Ovary (tissue), 9 donors: ENCODE results near the gene CAMK2D. TPM values are rescaled to one million over a fixed set of nuclear protein-coding genes. Genes with fewer than 3 reads are reported as not detected.

Source experiments
- DNase-seq, 5 donors: peaks; one replicate each; pipeline ENCODE4 v3.0.0-alpha.2; 2019 to 2020
- H3K27ac ChIP-seq, 2 donors: fragments of 200-600 bp; one replicate each; pipeline versions ENCODE4 v1.5.1 to v1.8.0; 2019 to 2022
- H3K27me3 ChIP-seq: fragments of 200-600 bp; one replicate; pipeline ENCODE4 v1.8.0; 2022
- H3K36me3 ChIP-seq: fragments of 200-600 bp; sonication (generic); one replicate; pipeline ENCODE4 v1.5.1; 2019
- H3K4me1 ChIP-seq: one replicate; pipeline ENCODE4 v1.8.1; 2013; ENCODE audit warnings: mild to moderate bottlenecking, moderate library complexity; ENCODE audit not compliant: insufficient read depth
- H3K4me3 ChIP-seq: fragments of 200-600 bp; sonication (generic); one replicate; pipeline ENCODE4 v1.5.1; 2017
- H3K9me3 ChIP-seq, 2 donors: fragments of 200-600 bp in 1 of 2; sonication (generic) in 1 of 2; one replicate each; pipeline versions ENCODE4 v1.5.1 to v1.8.1; 2013 to 2019; ENCODE audit warnings: mild to moderate bottlenecking in 1 of 2, moderate library complexity in 1 of 2
- CTCF ChIP-seq, 3 donors: fragments of 450-650 bp in 2 of 3; fragments of 200-600 bp in 1 of 3; IDR thresholded peaks; one replicate each; pipeline versions ENCODE4 v1.5.1 to v1.8.0; 2016 to 2022; ENCODE audit warnings: antibody characterized with exemption in 3 of 3, mild to moderate bottlenecking in 1 of 3
- EP300 ChIP-seq: sonication (generic); formaldehyde crosslinking; IDR thresholded peaks from one replicate; pipeline ENCODE4 v1.6.1; 2017; ENCODE audit warnings: antibody characterized with exemption
- POLR2A ChIP-seq: fragments of 450-650 bp; IDR thresholded peaks from one replicate; pipeline ENCODE4 v1.6.1; 2017; ENCODE audit warnings: antibody characterized with exemption, mild to moderate bottlenecking, moderate library complexity
- WGBS, 3 donors: extraction: QIAGEN DNeasy Blood & Tissue Kit in 1 of 3; methylation state at CpG; one replicate each; pipeline versions ENCODE4 v1.1.5 to v1.1.7; 2013 to 2017; 5-methylcytosine and 5-hydroxymethylcytosine counted together
- intact Hi-C, 4 donors: fragments of 100-400 bp; cut with DNase I; formaldehyde crosslinking; loops; one replicate each; pipeline versions ENCODE4 v1.11.0 to v1.15.1; 2022 to 2023
- polyA plus RNA-seq, 2 donors: library from polyadenylated mRNA; stranded (reverse); fragments of 200-250 nt in 1 of 2; fragments of 350-450 nt in 1 of 2; fragmentation: Illumina TruSeq in 1 of 2; extraction: RNeasy Lipid Tissue Mini Kit (QIAGEN cat#74804) in 1 of 2; gene quantifications; one replicate each; pipeline ENCODE4 v1.2.3, GENCODE V29; 2013 to 2014
- total RNA-seq, 7 donors: library from RNA; depleted of rRNA in 2 of 7; stranded (reverse); fragments of >200 nt in 2 of 7; fragmentation: NEBNext Ultra II Directional in 3 of 7; extraction: Animal tissue kit (Norgen Biotek cat#: 25700) in 3 of 7; gene quantifications; one replicate each; pipeline versions ENCODE4 v1.1.0 to v1.2.4, GENCODE V29; 2016 to 2023
- donor health status: DM: no; HTN: no; CAD: no; lungs with moderate emphysema.
- donor health status: DM: no; HTN: no; CAD: no.
- donor health status: Bipolar disorder and iron deficiency.
- donor health status: DM: yes; HTN: yes; CAD: no.
- donor health status: DM: no; HTN: no; CAD: no.
- donor health status: DM: yes; HTN: yes; CAD: no.

The CAMK2D gene
- total and polyA plus RNA-seq, 9 donors, result 14.2 to 36.9 (median 32.2) TPM

- H3K9me3 ChIP-seq, result no peaks in the 10 kb centered on the region
- WGBS, 3 donors, result 85 to 94% (median 87%) methylated on average over 1 of the region's 1 CpG
- no peak for TF ChIP-seq EP300
- TF ChIP-seq POLR2A, result no peak
- TF ChIP-seq CTCF (IDR thresholded peaks at IDR 0.05), result no peak
- no peaks in the 10 kb centered on the region for H3K4me1 ChIP-seq
- H3K36me3 ChIP-seq, result no peaks in the 10 kb centered on the region
- no peaks in the 10 kb centered on the region for H3K27me3 ChIP-seq
- DNase-seq, result no peak
- no peak overlapping the region for H3K27ac ChIP-seq
- no peak overlapping the region for H3K4me3 ChIP-seq
- intact Hi-C loops, result no loop called here
These were observed 251.7 kb downstream of the CAMK2D start for GRCh38 chr4:113509851-113510250.

- WGBS, 3 donors, result 95% methylated on average over 5 of the region's 5 CpGs
- Histone ChIP-seq H3K4me3 (no peak overlapping the region), H3K36me3 (no peaks in the 10 kb centered on the region), H3K9me3 (no peaks in the 10 kb centered on the region), H3K27ac (no peak overlapping the region), H3K4me1 (no peaks in the 10 kb centered on the region), H3K27me3 (no peaks in the 10 kb centered on the region)
- TF ChIP-seq POLR2A (no peak), EP300 (no peak), CTCF (IDR thresholded peaks at IDR 0.05) (no peak)
- DNase-seq, result no peak
- intact Hi-C loops, result no loop called here
These were observed 256.5 kb downstream of the CAMK2D start for GRCh38 chr4:113505044-113505443.

- TF ChIP-seq EP300, result no peak
- no peak for TF ChIP-seq CTCF (IDR thresholded peaks at IDR 0.05)
- TF ChIP-seq POLR2A, result no peak
- intact Hi-C loops, result no loop called here
- no peak for DNase-seq
- Histone ChIP-seq H3K4me1 (peaks cover 2% of the 10 kb centered on the region), H3K27me3 (no peaks in the 10 kb centered on the region), H3K9me3 (no peaks in the 10 kb centered on the region), H3K27ac (no peak overlapping the region), H3K36me3 (no peaks in the 10 kb centered on the region), H3K4me3 (no peak overlapping the region)
- WGBS, 3 donors, result 86 to 89% (median 88%) methylated on average over 3 of the region's 3 CpGs
These were observed 257.1 kb downstream of the CAMK2D start for GRCh38 chr4:113504422-113504821.

- no peak overlapping the region for H3K4me3 ChIP-seq
- no peak for DNase-seq
- intact Hi-C loops, result no loop called here
- H3K27me3 ChIP-seq, result no peaks in the 10 kb centered on the region
- no peaks in the 10 kb centered on the region for H3K36me3 ChIP-seq
- H3K27ac ChIP-seq, result no peak overlapping the region
- TF ChIP-seq POLR2A, result no peak
- no peak for TF ChIP-seq CTCF (IDR thresholded peaks at IDR 0.05)
- no peak for TF ChIP-seq EP300
- no peaks in the 10 kb centered on the region for H3K9me3 ChIP-seq
- H3K4me1 ChIP-seq, result peaks cover 2% of the 10 kb centered on the region
These were observed 257.8 kb downstream of the CAMK2D start for GRCh38 chr4:113503691-113504090.

GRCh38 chr4:113502906-113503305, 258.6 kb downstream of the CAMK2D start:
- H3K4me1 ChIP-seq, result peaks cover 2% of the 10 kb centered on the region
- TF ChIP-seq EP300, result no peak
- TF ChIP-seq POLR2A, result no peak
- TF ChIP-seq CTCF (IDR thresholded peaks at IDR 0.05), result no peak
- DNase-seq, result no peak
- no peaks in the 10 kb centered on the region for H3K27me3 ChIP-seq
- no peaks in the 10 kb centered on the region for H3K36me3 ChIP-seq
- H3K9me3 ChIP-seq, result no peaks in the 10 kb centered on the region
- H3K4me3 ChIP-seq, result no peak overlapping the region
- H3K27ac ChIP-seq, result no peak overlapping the region
- intact Hi-C loops, result no loop called here
- WGBS, 3 donors, result 95 to 98% (median 97%) methylated on average over 3 of the region's 3 CpGs
